SK-N-SH (cell line): ENCODE data around the gene HSPBP1. TPM values are rescaled to one million over a fixed set of nuclear protein-coding genes. Genes with fewer than 3 reads are reported as not detected.
"Not testable (repeated sequence)": the region's sequence is repeated elsewhere in the genome, so short reads cannot be mapped to it uniquely, and the experiment has no call there.

Source experiments
- CTCF ChIA-PET: fragments of 300-600, 350-600 bp; formaldehyde crosslinking; extraction: SDS; loops from one replicate; lab custom pipeline; 2021; lab: Yijun Ruan, JAX
- POLR2A ChIA-PET: fragments of 350-600 bp; sonication (Branson Sonifier 250); formaldehyde crosslinking; extraction: SDS; loops from one replicate; lab custom pipeline; 2020; ENCODE audit warnings: antibody characterized with exemption, inconsistent platforms; lab: Yijun Ruan, JAX
- DNase-seq: peaks from one replicate; pipeline ENCODE4 v3.0.0; 2012
- H2AFZ ChIP-seq: fragments of 200-600 bp; sonication (generic); 2 replicates; pipeline ENCODE4 v1.8.1; 2016; ENCODE audit warnings: antibody characterized with exemption, mild to moderate bottlenecking, low read depth
- H3F3A ChIP-seq: fragments of 200-600 bp; sonication (generic); replicated peaks from 2 replicates; pipeline ENCODE3; 2016; ENCODE audit warnings: antibody characterized with exemption, mild to moderate bottlenecking; ENCODE audit not compliant: insufficient read depth
- H3K27ac ChIP-seq, 2 experiments: fragments of 200-500 bp in 1 of 2; fragments of 200-600 bp in 1 of 2; sonication (Bioruptor generic) in 1 of 2; sonication (generic), shearing (Covaris generic) in 1 of 2; 2 replicates each; pipeline versions ENCODE4 v1.5.1 to v1.6.1; 2014 to 2016; ENCODE audit warnings: low read depth in 2 of 2, inconsistent platforms in 1 of 2, low read length in 1 of 2, mild to moderate bottlenecking in 1 of 2, mixed read lengths in 1 of 2
- H3K27me3 ChIP-seq: fragments of 200-600 bp; sonication (generic), shearing (Covaris generic); 2 replicates; pipeline ENCODE4 v1.6.1; 2016; ENCODE audit warnings: mixed run types; ENCODE audit not compliant: insufficient read depth
- H3K36me3 ChIP-seq, 2 experiments: fragments of 200-500 bp in 1 of 2; fragments of 200-600 bp in 1 of 2; sonication (Bioruptor generic) in 1 of 2; sonication (generic) in 1 of 2; replicated peaks in 1 of 2; 2 replicates each; pipeline versions ENCODE3 to v1.5.1; 2014 to 2016; ENCODE audit warnings: low read length in 1 of 2, mild to moderate bottlenecking in 1 of 2; ENCODE audit not compliant: insufficient read depth in 2 of 2, control insufficient read depth in 1 of 2
- H3K4me1 ChIP-seq, 2 experiments: fragments of 200-500 bp in 1 of 2; fragments of 200-600 bp in 1 of 2; sonication (Bioruptor generic) in 1 of 2; sonication (generic), shearing (Covaris generic) in 1 of 2; 2 replicates each; pipeline versions ENCODE4 v1.5.1 to v1.6.1; 2014 to 2016; ENCODE audit warnings: low read depth in 1 of 2, low read length in 1 of 2, mixed run types in 1 of 2; ENCODE audit not compliant: insufficient read depth in 2 of 2, control insufficient read depth in 1 of 2
- H3K4me2 ChIP-seq: fragments of 200-600 bp; sonication (generic), shearing (Covaris generic); 2 replicates; pipeline ENCODE4 v1.6.1; 2017; ENCODE audit warnings: mixed run types
- H3K4me3 ChIP-seq, 2 experiments: fragments of 200-500 bp in 1 of 2; fragments of 200-600 bp in 1 of 2; sonication (Bioruptor generic) in 1 of 2; sonication (generic), shearing (Covaris generic) in 1 of 2; 2 replicates each; pipeline versions ENCODE4 v1.5.1 to v1.8.1; 2014 to 2016; ENCODE audit warnings: low read depth in 2 of 2, inconsistent platforms in 1 of 2, low read length in 1 of 2, mild to moderate bottlenecking in 1 of 2, mixed read lengths in 1 of 2, moderate library complexity in 1 of 2
- H3K79me2 ChIP-seq: fragments of 200-600 bp; sonication (generic); 2 replicates; pipeline ENCODE4 v1.8.1; 2017; ENCODE audit warnings: mild to moderate bottlenecking; ENCODE audit not compliant: insufficient read depth
- H3K9ac ChIP-seq: fragments of 200-600 bp; sonication (generic); 2 replicates; pipeline ENCODE4 v1.6.1; 2017; ENCODE audit warnings: mixed run types
- H3K9me2 ChIP-seq: fragments of 200-600 bp; sonication (generic); 2 replicates; pipeline ENCODE4 v1.6.1; 2017; ENCODE audit warnings: mixed run types
- H3K9me3 ChIP-seq: fragments of 200-600 bp; sonication (generic); 2 replicates; pipeline ENCODE4 v1.6.1; 2017; ENCODE audit warnings: mixed run types, mild to moderate bottlenecking, moderate library complexity
- H4K20me1 ChIP-seq: fragments of 200-600 bp; sonication (generic); 2 replicates; pipeline ENCODE4 v1.6.1; 2017; ENCODE audit warnings: mild to moderate bottlenecking, mixed run types; ENCODE audit not compliant: insufficient read depth
- CHD2 ChIP-seq: fragments of 150-350 bp; IDR thresholded peaks from 2 replicates; pipeline ENCODE4 v1.6.1; 2018; ENCODE audit warnings: low read length; ENCODE audit not compliant: partially characterized antibody
- CTCF ChIP-seq: fragments of 200-600 bp; sonication (generic); IDR thresholded peaks from 2 replicates; pipeline ENCODE4 v1.6.1; 2017; ENCODE audit warnings: antibody characterized with exemption, mild to moderate bottlenecking, moderate library complexity
- EZH2phosphoT487 ChIP-seq: fragments of 200-600 bp; sonication (generic); IDR thresholded peaks from 2 replicates; pipeline ENCODE4 v1.6.1; 2017; ENCODE audit warnings: low read depth, mixed run types, mild to moderate bottlenecking, antibody characterized with exemption, moderate library complexity, borderline replicate concordance
- FOSL2 ChIP-seq: IDR thresholded peaks from 2 replicates; pipeline ENCODE4 v1.4.0; 2012; ENCODE audit warnings: low read depth, mild to moderate bottlenecking, moderate library complexity, borderline replicate concordance
- FOXM1 ChIP-seq: IDR thresholded peaks from 2 replicates; pipeline ENCODE4 v1.4.0; 2012; ENCODE audit warnings: low read depth, mild to moderate bottlenecking
- GABPA ChIP-seq: IDR thresholded peaks from 2 replicates; pipeline ENCODE4 v1.4.0; 2012; ENCODE audit warnings: low read depth, mild to moderate bottlenecking
- NRF1 ChIP-seq: IDR thresholded peaks from 2 replicates; pipeline ENCODE4 v1.6.1; 2012; ENCODE audit warnings: low read depth, mild to moderate bottlenecking, low read length
- RAD21 ChIP-seq: IDR thresholded peaks from 2 replicates; pipeline ENCODE4 v1.6.1; 2012; ENCODE audit warnings: mild to moderate bottlenecking, low read length
- RFX5 ChIP-seq: IDR thresholded peaks from 2 replicates; pipeline ENCODE4 v1.6.1; 2012; ENCODE audit warnings: mild to moderate bottlenecking, improper control_type of control experiment, low read length
- TAF1 ChIP-seq: IDR thresholded peaks from 2 replicates; pipeline ENCODE4 v1.6.1; 2012; ENCODE audit warnings: low read depth, mild to moderate bottlenecking, low read length, moderate library complexity, borderline replicate concordance
- TEAD4 ChIP-seq: IDR thresholded peaks from 2 replicates; pipeline ENCODE4 v1.4.0; 2012; ENCODE audit warnings: mild to moderate bottlenecking, borderline replicate concordance; ENCODE audit not compliant: insufficient read depth
- USF2 ChIP-seq: fragments of 150-350 bp; IDR thresholded peaks from 2 replicates; pipeline ENCODE4 v1.6.1; 2017; ENCODE audit warnings: antibody characterized with exemption, low read length, low read depth, borderline replicate concordance
- YY1 ChIP-seq: IDR thresholded peaks from 2 replicates; pipeline ENCODE4 v1.4.0; 2012; ENCODE audit warnings: low read depth, mild to moderate bottlenecking
- WGBS: methylation state at CpG from one replicate; pipeline ENCODE4 v1.1.6; 2017; ENCODE audit warnings: low lambda C conversion rate; 5-methylcytosine and 5-hydroxymethylcytosine counted together
- polyA plus RNA-seq, 3 experiments: library from polyadenylated mRNA; depleted of rRNA; stranded (reverse); fragments of >200 nt; gene quantifications; 2 replicates each; pipeline ENCODE4 v1.2.3, GENCODE V29; 2012

The HSPBP1 gene
- polyA plus RNA-seq, 1 of the 3 experiments (the other 2 are of a cell fraction), result 55.4 TPM

GRCh38 chr19:55279770-55280643 is at the start of gene HSPBP1 (continued):
- TF ChIP-seq FOXM1, result no peak
- TF ChIP-seq RAD21, result no peak
- no peak for TF ChIP-seq NRF1
- TF ChIP-seq FOSL2, result no peak
- TF ChIP-seq TEAD4, result no peak
- peak; percentile 84 for TF ChIP-seq TAF1
- peak; percentile 98 for TF ChIP-seq GABPA
- TF ChIP-seq EZH2phosphoT487, result no peak
- peak; percentile 99 for TF ChIP-seq YY1
- no peak for TF ChIP-seq USF2
- TF ChIP-seq CHD2, result peak; percentile 66
- TF ChIP-seq CTCF, result no peak

- H2AFZ ChIP-seq, H3F3A ChIP-seq, H3K9me2 ChIP-seq, CTCF ChIA-PET, H3K9me3 ChIP-seq, H3K4me3 ChIP-seq, POLR2A ChIA-PET, H3K36me3 ChIP-seq, H3K9ac ChIP-seq, H3K4me1 ChIP-seq, H4K20me1 ChIP-seq, H3K79me2 ChIP-seq, H3K27ac ChIP-seq, DNase-seq, H3K27me3 ChIP-seq: not testable (repeated sequence)
- 0 out of 2 replicates have a peak overlapping the region, but pooled peaks have one; percentile 37 for H3K4me2 ChIP-seq
- WGBS, result 26% methylated on average over 4 of the region's 4 CpGs
- peak; percentile 99 for TF ChIP-seq RFX5
Measured at GRCh38 chr19:55328774-55329318, 48.9 kb upstream of the HSPBP1 start.
